ENCODE results near the gene HMG20A.

- TF ChIP-seq CTCF (IDR thresholded peaks at IDR 0.05) (no peak), POLR2A (IDR thresholded peaks at IDR 0.05) (no peak)
Measured at GRCh38 chr15:77468896-77469295, 48.2 kb downstream of the HMG20A start.

Measured in thyroid gland (tissue), 4 donors.